ENCODE results near the gene STRBP. TPM values are rescaled to one million over a fixed set of nuclear protein-coding genes. Genes with fewer than 3 reads are reported as not detected.

Gene STRBP
- total and polyA plus RNA-seq, 4 experiments from 2014 or later: 17.5 to 23.8 (median 21.3) TPM

DNA sequence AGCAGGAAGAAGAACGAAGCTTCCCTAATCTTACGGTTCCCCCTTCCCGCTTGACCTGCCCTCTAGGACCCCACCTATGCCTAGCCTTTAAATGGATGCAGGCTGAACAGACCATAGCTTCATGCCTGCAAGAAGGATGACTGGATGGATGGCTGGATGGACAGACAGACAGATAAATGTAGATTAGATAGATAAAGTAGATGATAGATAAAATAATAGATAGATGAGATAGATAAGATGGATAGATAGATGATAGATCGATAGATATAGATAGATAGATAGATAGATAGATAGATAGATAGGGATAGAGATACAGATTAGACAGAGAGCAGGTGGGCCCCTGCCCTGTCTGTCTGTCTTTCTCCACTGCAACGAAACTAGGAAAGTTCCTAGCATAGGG is 162.9 kb downstream of the STRBP start:
- intact Hi-C loops (cut with micrococcal nuclease): no loop called here
- no peak for DNase-seq
- Histone ChIP-seq H3K27me3 (ENCODE audit: insufficient read depth, low read length) (no peaks in the 10 kb centered on the region), H3K9me3 (ENCODE audit: control insufficient read depth in 1 of 2, low read length in 2 of 2) (no peaks in the 10 kb centered on the region), H3K4me1 (ENCODE audit: insufficient read depth, low read length) (no peaks in the 10 kb centered on the region), H3K36me3 (ENCODE audit: insufficient read depth, low read length) (peaks cover 44% of the 10 kb centered on the region), H3K27ac (ENCODE audit: low read depth, low read length) (no peak overlapping the region), H3K4me3 (ENCODE audit: low read length in 2 of 2) (no peak overlapping the region)
- Mint-ChIP-seq H3K27ac (peak overlapping the region in 2 of 7 donors; percentile 12 to 61), H3K4me3 (no peak overlapping the region), H3K36me3 (peaks cover 22 to 62% of the 10 kb centered on the region in 2 donors), H3K4me1 (peaks cover 0 to 2% (median 0%) of the 10 kb centered on the region in 4 donors), H3K9me3 (peaks cover 0 to 2% (median 0%) of the 10 kb centered on the region in 8 donors), H3K27me3 (no peaks in the 10 kb centered on the region)
- CTCF ChIA-PET (ENCODE audit: partially characterized antibody): no interaction called here
- POLR2A ChIA-PET (ENCODE audit: partially characterized antibody): no interaction called here

DNA sequence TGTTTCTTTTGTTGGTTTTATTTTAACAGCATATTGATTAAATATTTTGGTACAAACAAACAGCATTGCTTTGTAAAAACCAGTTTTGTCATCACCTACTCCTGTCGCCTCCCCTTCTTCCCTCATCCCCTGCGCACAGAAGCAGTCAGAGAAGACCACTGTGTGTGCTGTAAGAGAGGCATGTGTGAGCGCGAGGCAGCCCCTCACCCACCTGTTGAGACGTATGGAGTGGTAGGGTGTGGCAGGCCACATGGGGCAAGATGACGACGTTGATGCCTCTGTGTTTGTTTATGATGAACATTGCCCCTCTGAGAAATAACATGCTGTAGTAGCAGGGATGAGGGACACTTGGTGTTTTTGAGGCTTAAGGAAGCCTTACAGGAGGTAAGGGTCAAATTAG is 163.6 kb downstream of the STRBP start:
- ChIA-PET CTCF (ENCODE audit: partially characterized antibody) (interaction anchor here (4.2 kb wide), 1 partner anchor 245 kb away, joined by 41 read pairs; no protein-coding TSS in a partner anchor), POLR2A (ENCODE audit: partially characterized antibody) (no interaction called here)
- H3K4me1 ChIP-seq (ENCODE audit: insufficient read depth, low read length): no peaks in the 10 kb centered on the region
- H3K27me3 Mint-ChIP-seq: no peaks in the 10 kb centered on the region
- H3K4me3 Mint-ChIP-seq: no peak overlapping the region
- no peaks in the 10 kb centered on the region for H3K9me3 ChIP-seq (ENCODE audit: control insufficient read depth in 1 of 2, low read length in 2 of 2)
- H3K9me3 Mint-ChIP-seq: peaks cover 0 to 2% (median 0%) of the 10 kb centered on the region in 8 donors
- H3K4me3 ChIP-seq (ENCODE audit: low read length in 2 of 2): no peak overlapping the region
- H3K27me3 ChIP-seq (ENCODE audit: insufficient read depth, low read length): no peaks in the 10 kb centered on the region
- H3K27ac ChIP-seq (ENCODE audit: low read depth, low read length): no peak overlapping the region
- no peak for DNase-seq
- peaks cover 0 to 2% (median 0%) of the 10 kb centered on the region in 4 donors for H3K4me1 Mint-ChIP-seq
- H3K27ac Mint-ChIP-seq: no peak overlapping the region
- peaks cover 22 to 63% of the 10 kb centered on the region in 2 donors for H3K36me3 Mint-ChIP-seq
- intact Hi-C loops (cut with micrococcal nuclease): no loop called here
- H3K36me3 ChIP-seq (ENCODE audit: insufficient read depth, low read length): peaks cover 39% of the 10 kb centered on the region

GRCh38 chr9:123102375-123103113 is 165.8 kb downstream of the STRBP start:
- Histone ChIP-seq H3K4me1 (ENCODE audit: insufficient read depth, low read length) (no peaks in the 10 kb centered on the region), H3K27ac (ENCODE audit: low read depth, low read length) (no peak overlapping the region), H3K27me3 (ENCODE audit: insufficient read depth, low read length) (no peaks in the 10 kb centered on the region), H3K4me3 (ENCODE audit: low read length in 2 of 2) (no peak overlapping the region), H3K36me3 (ENCODE audit: insufficient read depth, low read length) (peaks cover 46% of the 10 kb centered on the region), H3K9me3 (ENCODE audit: control insufficient read depth in 1 of 2, low read length in 2 of 2) (no peaks in the 10 kb centered on the region)
- Mint-ChIP-seq H3K36me3 (peaks cover 29 to 68% of the 10 kb centered on the region in 2 donors), H3K27me3 (no peaks in the 10 kb centered on the region), H3K4me1 (peaks cover 0 to 2% (median 0%) of the 10 kb centered on the region in 4 donors), H3K4me3 (peak overlapping the region in 1 of 8 donors; percentile 44), H3K27ac (peak overlapping the region in 4 of 7 donors; percentile 3 to 92 (median 48)), H3K9me3 (peaks cover 0 to 2% (median 0%) of the 10 kb centered on the region in 8 donors)
- POLR2A ChIA-PET (ENCODE audit: partially characterized antibody): interaction anchor here (1.2 kb wide), 1 partner anchor 11 kb away, joined by 3 read pairs; no protein-coding TSS in a partner anchor
- CTCF ChIA-PET (ENCODE audit: partially characterized antibody): interaction anchor here (1.1 to 4.2 kb wide), 4 partner anchors 9 to 252 kb away, joined by 3 to 41 read pairs (median 5); no protein-coding TSS in a partner anchor
- intact Hi-C loops (cut with micrococcal nuclease): loop anchor here (2.0 kb wide), 1 partner anchor 248 kb away; no protein-coding TSS in a partner anchor
- DNase-seq: no peak

GRCh38 chr9:123099548-123099947 is 168.8 kb downstream of the STRBP start:
- Histone ChIP-seq H3K27ac (ENCODE audit: low read depth, low read length) (no peak overlapping the region), H3K9me3 (ENCODE audit: control insufficient read depth in 1 of 2, low read length in 2 of 2) (no peaks in the 10 kb centered on the region), H3K27me3 (ENCODE audit: insufficient read depth, low read length) (no peaks in the 10 kb centered on the region), H3K4me3 (ENCODE audit: low read length in 2 of 2) (no peak overlapping the region), H3K4me1 (ENCODE audit: insufficient read depth, low read length) (no peaks in the 10 kb centered on the region), H3K36me3 (ENCODE audit: insufficient read depth, low read length) (peaks cover 40% of the 10 kb centered on the region)
- DNase-seq: no peak
- peaks cover 37 to 79% of the 10 kb centered on the region in 2 donors for H3K36me3 Mint-ChIP-seq
- intact Hi-C loops (cut with micrococcal nuclease): no loop called here
- no peaks in the 10 kb centered on the region for H3K4me1 Mint-ChIP-seq
- H3K27ac Mint-ChIP-seq: peak overlapping the region in 1 of 7 donors; percentile 55
- H3K27me3 Mint-ChIP-seq: no peaks in the 10 kb centered on the region
- no peak overlapping the region for H3K4me3 Mint-ChIP-seq
- CTCF ChIA-PET (ENCODE audit: partially characterized antibody): no interaction called here
- peaks cover 0 to 2% (median 0%) of the 10 kb centered on the region in 8 donors for H3K9me3 Mint-ChIP-seq
- POLR2A ChIA-PET (ENCODE audit: partially characterized antibody): no interaction called here

DNA sequence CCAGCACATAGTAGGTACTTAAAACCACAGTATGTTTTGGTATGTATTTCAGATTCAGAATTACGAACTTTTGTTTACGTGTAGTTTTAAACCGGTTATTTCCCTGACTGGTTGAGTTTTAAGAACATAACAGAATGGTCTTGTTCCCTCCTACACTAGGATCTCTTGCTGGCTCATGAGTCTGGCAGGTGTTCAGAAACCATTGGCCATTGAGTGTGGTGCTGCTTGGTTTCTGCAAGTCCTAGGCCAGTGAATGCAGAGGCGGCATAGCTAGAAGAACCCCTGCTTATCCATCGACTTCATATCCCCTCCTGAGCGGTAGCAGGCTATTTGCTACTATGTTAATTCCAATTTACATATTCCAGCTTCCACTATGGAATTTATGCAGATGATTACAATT is 169.3 kb downstream of the STRBP start:
- Histone ChIP-seq H3K9me3 (ENCODE audit: control insufficient read depth in 1 of 2, low read length in 2 of 2) (no peaks in the 10 kb centered on the region), H3K4me3 (ENCODE audit: low read length in 2 of 2) (no peak overlapping the region), H3K27ac (ENCODE audit: low read depth, low read length) (no peak overlapping the region), H3K4me1 (ENCODE audit: insufficient read depth, low read length) (no peaks in the 10 kb centered on the region), H3K36me3 (ENCODE audit: insufficient read depth, low read length) (peaks cover 40% of the 10 kb centered on the region), H3K27me3 (ENCODE audit: insufficient read depth, low read length) (no peaks in the 10 kb centered on the region)
- Mint-ChIP-seq H3K27me3 (no peaks in the 10 kb centered on the region), H3K27ac (peak overlapping the region in 3 of 7 donors; percentile 42 to 60 (median 55)), H3K4me3 (no peak overlapping the region), H3K36me3 (peaks cover 37 to 78% of the 10 kb centered on the region in 2 donors), H3K9me3 (peaks cover 0 to 2% (median 0%) of the 10 kb centered on the region in 8 donors), H3K4me1 (no peaks in the 10 kb centered on the region)
- DNase-seq: no peak
- CTCF ChIA-PET (ENCODE audit: partially characterized antibody): no interaction called here
- POLR2A ChIA-PET (ENCODE audit: partially characterized antibody): no interaction called here
- intact Hi-C loops (cut with micrococcal nuclease): no loop called here

DNA sequence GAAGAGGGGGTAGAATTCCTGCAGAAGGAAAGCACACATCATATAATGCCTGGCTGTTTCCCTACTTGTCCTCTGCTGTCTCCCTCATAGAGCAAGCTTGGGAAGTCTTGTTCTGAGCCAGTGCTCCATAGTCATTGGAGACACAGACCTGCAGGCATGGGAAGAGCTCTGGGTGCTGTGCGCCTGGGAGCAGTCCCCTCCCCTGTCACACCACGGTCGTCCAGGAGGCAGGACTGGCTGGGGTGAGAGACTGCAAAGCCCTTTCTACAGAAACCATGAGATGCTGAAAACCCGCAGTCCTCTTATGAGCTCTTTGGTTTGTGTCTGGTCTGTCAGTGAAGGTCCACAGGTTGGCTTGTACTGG is 170.3 kb downstream of the STRBP start:
- Histone ChIP-seq H3K9me3 (ENCODE audit: control insufficient read depth in 1 of 2, low read length in 2 of 2) (no peaks in the 10 kb centered on the region), H3K36me3 (ENCODE audit: insufficient read depth, low read length) (peaks cover 42% of the 10 kb centered on the region), H3K27ac (ENCODE audit: low read depth, low read length) (no peak overlapping the region), H3K27me3 (ENCODE audit: insufficient read depth, low read length) (no peaks in the 10 kb centered on the region), H3K4me3 (ENCODE audit: low read length in 2 of 2) (no peak overlapping the region), H3K4me1 (ENCODE audit: insufficient read depth, low read length) (no peaks in the 10 kb centered on the region)
- ChIA-PET CTCF (ENCODE audit: partially characterized antibody) (no interaction called here), POLR2A (ENCODE audit: partially characterized antibody) (no interaction called here)
- H3K36me3 Mint-ChIP-seq: peaks cover 43 to 78% of the 10 kb centered on the region in 2 donors
- no peak overlapping the region for H3K4me3 Mint-ChIP-seq
- peaks cover 0 to 2% (median 0%) of the 10 kb centered on the region in 8 donors for H3K9me3 Mint-ChIP-seq
- H3K27ac Mint-ChIP-seq: peak overlapping the region in 4 of 7 donors; percentile 30 to 67 (median 52)
- no peaks in the 10 kb centered on the region for H3K27me3 Mint-ChIP-seq
- H3K4me1 Mint-ChIP-seq: no peaks in the 10 kb centered on the region
- DNase-seq: no peak
- intact Hi-C loops (cut with micrococcal nuclease): no loop called here

GRCh38 chr9:123097430-123098095 is 170.8 kb downstream of the STRBP start:
- H3K4me1 ChIP-seq (ENCODE audit: insufficient read depth, low read length): no peaks in the 10 kb centered on the region
- H3K9me3 ChIP-seq (ENCODE audit: control insufficient read depth in 1 of 2, low read length in 2 of 2): no peaks in the 10 kb centered on the region
- H3K36me3 ChIP-seq (ENCODE audit: insufficient read depth, low read length): peaks cover 47% of the 10 kb centered on the region
- no peak overlapping the region for H3K4me3 Mint-ChIP-seq
- H3K4me3 ChIP-seq (ENCODE audit: low read length in 2 of 2): no peak overlapping the region
- intact Hi-C loops (cut with micrococcal nuclease): no loop called here
- peaks cover 45 to 79% of the 10 kb centered on the region in 2 donors for H3K36me3 Mint-ChIP-seq
- H3K27ac Mint-ChIP-seq: peak overlapping the region in 2 of 7 donors; percentile 62 to 64
- DNase-seq: no peak
- H3K4me1 Mint-ChIP-seq: no peaks in the 10 kb centered on the region
- no peak overlapping the region for H3K27ac ChIP-seq (ENCODE audit: low read depth, low read length)
- H3K9me3 Mint-ChIP-seq: no peaks in the 10 kb centered on the region
- no peaks in the 10 kb centered on the region for H3K27me3 ChIP-seq (ENCODE audit: insufficient read depth, low read length)
- ChIA-PET CTCF (ENCODE audit: partially characterized antibody) (interaction anchor here (0.9 kb wide), 1 partner anchor 252 kb away, joined by 4 read pairs; no protein-coding TSS in a partner anchor), POLR2A (ENCODE audit: partially characterized antibody) (no interaction called here)
- H3K27me3 Mint-ChIP-seq: no peaks in the 10 kb centered on the region

All from CD4-positive, alpha-beta memory T cell (primary cell).